HG02840 (cell line): Measurements from ENCODE around the gene MGAT5.
A peak's percentile ranks its signal among the peaks of the same experiment; 100 is the strongest.

Experiments
- ATAC-seq: cut with Tn5 transposase; IDR thresholded peaks from one replicate; pipeline ENCODE4 v1.9.1; 2021; ENCODE audit warnings: mild to moderate bottlenecking, moderate library complexity, moderate number of reproducible peaks; ENCODE audit not compliant: unreplicated experiment, low FRiP score

MGAT5 gene

GRCh38 chr2:134253804-134254203 lies at the start of gene MGAT5:
Gene MGAT5 (plus strand): TSS chr2:134254072. CDS start chr2:134254404, 332 bp downstream.
- peak; percentile 13 for ATAC-seq

- ATAC-seq = no peak
Measured at GRCh38 chr2:134205087-134205486, 48.8 kb upstream of the MGAT5 start.

- ATAC-seq = no peak
Measured at GRCh38 chr2:134206031-134206430, 47.8 kb upstream of the MGAT5 start.

DNA sequence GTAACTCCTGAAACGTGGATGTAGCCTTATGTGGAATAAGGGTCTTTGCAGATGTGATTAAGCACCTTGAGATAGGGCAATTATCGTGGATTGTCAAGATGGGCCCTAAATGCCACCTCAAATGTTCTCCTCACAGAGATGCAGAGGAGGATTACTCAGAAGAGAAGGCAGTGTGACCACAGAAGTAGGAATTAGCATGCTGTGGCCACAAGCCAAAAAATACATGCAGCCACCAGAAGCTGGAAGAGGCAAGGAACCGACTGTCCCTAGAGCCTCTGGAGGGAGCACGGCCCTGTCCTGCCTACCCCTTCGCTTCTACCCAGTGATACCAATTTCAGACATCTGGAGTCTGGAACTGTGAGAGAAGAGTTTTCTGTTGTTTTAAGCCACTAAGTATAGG lies 47.3 kb upstream of the MGAT5 start:
- no peak for ATAC-seq

DNA sequence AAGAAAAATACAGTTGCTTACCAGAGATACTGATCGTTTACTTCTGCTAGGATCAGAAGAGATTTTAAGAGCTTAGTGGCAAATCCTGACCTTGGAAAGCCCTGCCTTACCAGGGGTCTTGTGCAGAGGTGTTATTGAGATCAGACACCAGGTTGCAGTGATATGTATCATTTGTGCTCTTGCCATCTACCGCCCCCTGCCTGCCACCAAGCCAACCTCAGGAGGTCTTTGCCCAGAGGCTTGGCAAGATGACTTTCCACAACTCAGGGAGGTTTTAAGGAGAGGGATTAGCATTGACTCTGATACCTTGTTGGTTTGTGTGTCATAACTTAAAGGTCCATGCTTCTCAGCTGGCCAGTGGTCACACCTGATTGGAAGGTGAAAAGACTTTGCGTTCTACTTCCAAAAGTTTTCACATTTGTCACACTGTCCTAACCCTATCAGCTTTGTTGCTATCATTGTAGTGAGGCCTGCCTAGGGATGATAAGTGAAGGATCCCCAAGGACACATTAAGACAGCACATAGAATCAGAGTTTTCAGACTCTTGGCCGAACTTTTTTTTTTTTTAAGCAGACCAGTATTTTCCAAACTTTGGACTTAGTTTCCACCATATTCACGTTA lies 46.2 kb upstream of the MGAT5 start:
- ATAC-seq = no peak

DNA sequence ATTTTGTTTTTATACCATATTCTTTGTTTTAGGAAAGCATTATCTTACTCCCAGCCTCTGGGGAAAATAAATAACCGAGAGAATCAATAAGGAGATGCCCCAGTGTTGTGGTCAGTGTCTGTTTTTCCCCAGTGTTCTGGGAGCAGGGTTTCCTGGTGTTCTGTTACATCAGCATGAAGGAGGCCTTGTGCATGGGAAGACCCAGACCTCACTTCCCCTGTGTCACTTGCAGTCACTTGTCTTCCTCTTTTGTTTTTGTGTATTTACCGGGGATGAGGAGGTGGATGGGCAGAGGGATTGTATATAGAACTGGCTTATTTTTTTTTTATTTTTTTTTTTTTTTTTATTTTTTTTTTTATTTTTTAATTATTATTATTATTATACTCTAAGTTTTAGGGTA lies 45.0 kb upstream of the MGAT5 start:
- no peak for ATAC-seq

GRCh38 chr2:134212746-134213145 lies 41.1 kb upstream of the MGAT5 start:
- no peak for ATAC-seq

- no peak for ATAC-seq
Measured at GRCh38 chr2:134216152-134216829, 37.6 kb upstream of the MGAT5 start.

DNA sequence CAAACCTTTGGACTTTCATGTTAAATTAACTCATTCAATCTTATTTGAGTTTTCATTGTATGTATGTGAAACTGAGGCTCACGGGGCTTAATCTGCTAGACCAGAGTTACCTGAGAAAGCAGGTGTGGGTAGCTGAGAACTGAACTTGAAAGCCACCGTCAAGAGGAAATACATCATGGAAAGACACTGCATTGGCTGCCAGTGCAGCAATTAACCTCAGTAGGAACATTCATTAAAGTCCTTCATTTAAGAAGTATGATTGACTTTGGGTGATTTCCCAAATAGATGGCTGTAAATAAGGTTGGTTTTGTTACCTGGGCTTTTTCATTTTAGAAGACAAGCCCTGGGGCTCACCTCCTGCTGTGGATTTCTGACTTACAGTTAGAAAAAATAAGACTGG lies 36.5 kb upstream of the MGAT5 start:
- no peak for ATAC-seq

DNA sequence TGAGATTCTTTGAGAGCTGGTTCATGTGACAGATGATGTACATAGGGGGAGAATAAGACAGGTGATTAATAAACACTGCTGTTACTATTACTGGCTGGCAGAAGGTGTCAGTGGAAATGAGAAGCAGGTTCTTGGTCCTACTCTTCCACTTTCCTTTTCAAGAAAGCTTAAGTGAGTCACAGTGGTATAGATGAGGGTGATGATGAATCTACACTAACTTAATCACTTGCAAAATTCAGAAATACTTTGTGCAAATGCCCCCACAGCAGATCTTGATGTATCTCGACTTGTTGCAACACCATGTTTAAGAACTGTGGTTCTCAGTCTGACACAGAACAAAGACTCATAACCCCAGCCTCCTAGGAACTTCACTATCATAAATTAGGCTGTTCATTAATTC lies 35.9 kb upstream of the MGAT5 start:
- peak; percentile 59 for ATAC-seq

DNA sequence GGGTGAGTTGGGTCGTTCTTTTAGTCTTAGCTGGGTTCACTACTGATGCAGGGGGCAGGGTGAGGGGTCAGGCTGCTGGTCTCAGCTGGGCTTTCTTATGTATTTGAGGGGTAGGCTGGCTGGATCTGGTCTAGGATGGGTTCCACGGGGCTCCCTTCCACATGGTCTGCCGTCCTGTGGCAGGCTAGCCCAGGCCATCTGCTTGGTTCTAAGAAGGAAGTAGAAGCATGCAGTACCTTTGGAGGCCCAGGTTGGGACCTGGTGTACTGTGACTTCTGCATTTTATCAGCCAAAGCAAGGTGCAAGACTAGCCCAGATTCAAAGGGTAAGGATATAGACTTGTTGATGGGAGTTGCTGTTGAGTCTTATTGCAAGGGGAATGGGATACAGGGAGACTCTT lies 35.5 kb upstream of the MGAT5 start:
- no peak for ATAC-seq

- ATAC-seq = peak; percentile 58
Measured at GRCh38 chr2:134218930-134219658, 34.8 kb upstream of the MGAT5 start.

DNA sequence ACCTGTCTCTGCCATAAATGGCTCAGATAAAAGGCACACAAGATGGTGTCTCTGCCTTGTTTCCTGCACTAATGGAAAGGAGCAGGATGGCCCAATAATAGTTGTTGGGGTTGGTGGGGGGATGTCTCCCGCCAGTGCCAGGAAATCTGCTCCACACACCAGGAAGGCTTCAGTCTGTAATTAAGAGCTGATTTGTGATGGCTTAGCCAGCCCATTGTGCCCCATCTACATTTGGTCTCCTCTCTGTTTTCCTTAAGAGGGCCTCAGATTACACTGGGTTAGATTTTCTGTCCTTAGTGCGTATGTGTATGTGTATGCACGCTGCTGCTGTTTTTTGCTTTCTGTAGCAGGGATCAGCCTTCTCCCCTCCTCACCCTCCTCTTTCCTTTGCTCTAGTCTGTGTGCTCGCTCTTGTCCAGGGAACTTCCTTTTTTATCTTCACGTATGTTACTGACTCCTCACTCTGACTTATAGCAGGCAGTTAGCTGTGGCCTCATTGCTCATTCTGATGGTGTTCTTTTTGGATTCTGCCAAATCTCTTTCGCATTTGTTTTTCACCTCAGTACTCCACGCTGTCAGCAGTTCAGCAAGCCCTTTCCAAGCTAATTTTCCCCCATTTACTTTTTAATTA lies 33.4 kb upstream of the MGAT5 start:
- ATAC-seq = no peak

GRCh38 chr2:134224005-134224404 lies 29.9 kb upstream of the MGAT5 start:
- no peak for ATAC-seq

DNA sequence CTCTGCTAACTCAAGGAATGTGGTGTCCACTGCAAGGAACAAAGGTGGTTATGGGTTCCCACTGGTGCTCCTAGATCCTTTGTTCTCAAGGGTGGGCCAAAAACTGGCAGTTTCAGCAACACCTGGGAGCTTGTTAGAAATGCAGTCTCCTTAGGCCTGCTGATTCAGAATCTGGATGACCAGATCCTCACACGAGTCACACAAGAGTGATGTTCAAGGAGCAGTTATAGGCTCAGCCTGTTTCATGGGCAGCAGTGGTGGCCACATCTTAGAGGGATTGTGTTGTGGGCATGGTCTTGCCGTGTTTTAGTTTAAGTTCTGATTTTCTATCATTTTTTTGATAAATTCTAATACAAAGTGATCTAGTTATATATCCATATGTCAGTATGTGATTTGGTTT lies 28.7 kb upstream of the MGAT5 start:
- no peak for ATAC-seq

GRCh38 chr2:134225841-134226240 lies 28.0 kb upstream of the MGAT5 start:
- ATAC-seq = no peak

DNA sequence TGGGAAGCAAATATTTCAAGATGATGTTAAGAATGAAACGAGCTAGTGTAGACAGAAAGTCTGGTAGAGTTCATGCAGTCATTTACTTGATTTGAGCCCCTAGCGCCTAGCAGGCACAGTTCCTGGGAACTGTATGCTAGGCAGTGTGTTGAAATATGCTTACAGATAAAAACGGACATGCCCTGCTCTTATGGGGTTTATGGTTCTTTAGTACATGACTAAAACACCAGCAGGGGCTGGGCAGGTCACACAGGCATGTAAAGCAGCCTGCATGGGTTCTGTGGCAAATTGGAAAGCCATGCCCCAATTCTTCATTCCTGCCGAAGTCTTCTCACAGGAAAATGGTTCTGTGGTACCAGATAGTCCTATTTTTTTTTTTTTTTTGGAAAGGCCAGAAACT lies 27.3 kb upstream of the MGAT5 start:
- ATAC-seq = no peak

DNA sequence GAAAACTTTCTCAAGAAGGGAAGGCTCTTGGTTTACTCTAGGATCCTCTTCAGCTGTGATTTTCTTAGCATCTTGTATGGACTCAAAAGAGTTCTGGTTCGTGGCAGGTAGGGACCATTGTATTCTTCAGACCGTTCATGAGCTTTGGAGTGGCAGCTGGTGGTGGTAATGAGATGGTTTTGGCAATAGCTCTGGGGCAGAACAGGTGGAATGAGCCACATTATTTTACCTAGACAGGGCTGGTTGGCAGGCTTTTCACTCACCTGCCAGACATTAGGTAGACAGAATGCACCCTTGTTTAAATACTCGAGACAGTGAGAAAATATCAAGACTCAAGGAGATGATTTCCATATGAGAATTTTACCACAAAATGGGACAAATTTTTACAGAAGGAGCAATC lies 26.2 kb upstream of the MGAT5 start:
- ATAC-seq = no peak

DNA sequence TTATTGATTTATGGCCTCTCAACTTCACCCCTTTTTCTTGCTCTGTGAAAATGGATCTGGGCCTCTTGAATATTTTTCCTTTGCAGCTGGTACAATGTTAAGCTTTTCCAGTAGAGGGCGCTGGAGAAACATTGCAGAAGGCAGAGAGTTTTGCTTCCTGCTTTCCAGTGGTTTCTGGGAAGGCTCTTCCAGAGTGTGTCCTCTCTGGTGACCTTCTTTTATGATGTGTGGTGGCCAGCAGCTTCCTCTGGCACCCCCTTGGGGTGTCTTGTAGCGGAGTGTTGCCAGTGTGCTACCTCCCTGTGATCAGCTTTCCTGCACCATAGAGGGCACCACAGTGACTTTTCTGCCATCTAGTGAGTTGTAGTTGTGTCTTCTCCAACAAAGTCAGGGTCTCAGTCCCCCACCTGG lies 25.4 kb upstream of the MGAT5 start:
- no peak for ATAC-seq

- ATAC-seq = no peak
Measured at GRCh38 chr2:134229540-134229939, 24.3 kb upstream of the MGAT5 start.

DNA sequence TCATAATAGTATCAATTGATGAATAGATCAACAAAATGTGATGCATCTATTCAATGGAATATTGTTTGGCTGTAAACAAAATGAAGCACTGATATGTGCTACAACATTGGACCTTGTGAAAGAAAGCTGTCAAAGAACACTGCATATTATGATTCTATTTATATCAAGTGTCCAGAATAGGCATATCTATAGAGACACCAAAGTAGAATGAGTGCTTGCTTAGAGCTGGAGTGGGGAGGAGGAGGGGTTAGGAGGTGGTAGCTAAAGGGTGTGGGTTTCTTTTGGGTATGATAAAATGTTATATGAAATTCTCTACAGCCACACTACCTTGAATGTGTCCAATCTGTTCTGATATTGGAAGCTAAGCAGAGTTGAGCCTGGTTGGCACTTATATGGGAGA lies 23.0 kb upstream of the MGAT5 start:
- no peak for ATAC-seq
